ENCODE results near the gene BBX.
"Not testable (repeated sequence)": the region's sequence is repeated elsewhere in the genome, so short reads cannot be mapped to it uniquely, and the experiment has no call there.

BBX gene

DNA sequence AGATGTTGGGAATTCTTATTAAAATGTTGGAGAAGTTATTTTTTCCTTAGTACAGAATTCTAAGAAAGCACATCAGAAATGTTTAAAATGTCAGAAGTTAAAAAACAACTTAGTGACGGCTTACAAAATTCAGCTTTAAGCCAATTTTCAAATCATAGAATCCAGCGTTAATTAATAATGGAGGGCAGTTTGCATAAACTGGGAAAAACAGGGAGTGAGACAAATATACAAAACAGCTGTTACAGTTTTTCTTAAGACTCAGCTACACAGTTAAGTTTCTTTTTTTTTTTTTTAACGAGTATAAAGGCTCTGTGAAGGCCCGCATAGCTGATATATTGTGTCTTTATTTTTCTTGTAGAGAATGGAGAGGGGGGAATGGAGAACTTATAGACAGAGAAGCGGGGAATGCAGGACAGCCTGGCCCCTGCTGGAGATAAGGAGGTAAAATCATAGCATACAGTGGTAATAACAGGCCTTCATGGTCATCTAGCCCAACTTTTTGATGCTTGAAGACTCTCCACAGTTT is 164.4 kb downstream of the BBX start:
- DNase-seq: no peak

DNA sequence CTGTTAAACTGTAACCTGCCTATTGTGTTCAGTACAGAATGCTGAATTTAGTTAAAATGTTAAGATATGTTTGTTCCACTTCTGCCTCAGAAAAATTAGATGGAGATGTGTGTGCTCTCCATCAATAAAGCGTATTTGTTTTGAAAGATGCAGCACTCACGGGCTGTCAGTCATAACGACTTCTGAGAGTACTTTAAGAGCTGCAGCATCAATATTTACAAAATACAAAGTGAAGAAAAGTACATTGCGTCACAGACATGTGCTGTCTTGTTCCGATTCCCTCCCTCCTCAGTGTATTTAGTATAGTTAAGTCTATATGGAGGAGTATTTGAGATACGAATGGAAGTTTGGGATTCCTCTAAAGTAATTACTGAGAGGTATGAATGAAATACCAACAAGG is 166.6 kb downstream of the BBX start:
- DNase-seq: no peak

DNA sequence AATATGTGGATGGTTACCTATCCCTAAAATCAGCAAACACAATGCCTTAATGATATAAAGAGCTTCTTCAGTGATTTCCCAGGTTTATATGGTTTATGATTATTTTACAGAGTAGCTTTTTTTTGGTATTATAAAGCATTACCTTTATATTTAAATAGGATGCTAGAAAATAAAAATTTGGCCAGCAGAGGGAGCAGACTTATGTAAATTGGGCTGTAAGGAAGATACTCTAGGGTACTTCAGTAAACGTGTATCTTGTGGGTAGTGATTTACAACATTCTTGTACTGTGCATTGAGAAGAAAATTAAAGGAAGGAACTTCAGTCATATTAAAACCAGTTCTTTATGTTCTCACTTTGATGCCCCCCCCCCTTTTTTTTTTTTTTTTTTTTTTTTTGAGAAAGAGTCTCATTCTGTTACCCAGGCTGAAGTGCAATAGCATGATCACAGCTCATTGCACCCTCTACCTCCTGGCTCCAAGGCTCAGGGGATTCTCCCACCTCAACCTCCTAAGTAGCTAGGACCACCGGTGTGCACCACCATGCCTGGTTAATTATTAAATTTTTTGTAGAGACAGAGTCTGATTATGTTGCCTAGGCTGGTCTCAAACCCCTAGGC is 167.9 kb downstream of the BBX start:
- DNase-seq: peak; percentile 63

DNA sequence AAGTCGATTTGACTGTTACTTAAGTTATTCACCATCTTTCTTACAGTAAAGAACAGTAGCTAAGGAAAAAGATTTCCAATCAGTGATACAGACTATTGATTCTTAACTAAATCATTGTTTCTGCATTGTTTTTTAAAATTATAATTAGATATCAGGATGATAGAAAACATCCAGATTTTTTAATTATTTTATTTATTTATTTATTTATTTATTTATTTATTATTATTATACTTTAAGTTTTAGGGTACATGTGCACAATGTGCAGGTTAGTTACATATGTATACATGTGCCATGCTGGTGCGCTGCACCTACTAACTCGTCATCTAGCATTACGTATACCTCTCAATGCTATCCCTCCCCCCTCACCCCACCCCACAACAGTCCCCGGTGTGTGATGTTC is 169.2 kb downstream of the BBX start:
- DNase-seq: not testable (repeated sequence)

DNA sequence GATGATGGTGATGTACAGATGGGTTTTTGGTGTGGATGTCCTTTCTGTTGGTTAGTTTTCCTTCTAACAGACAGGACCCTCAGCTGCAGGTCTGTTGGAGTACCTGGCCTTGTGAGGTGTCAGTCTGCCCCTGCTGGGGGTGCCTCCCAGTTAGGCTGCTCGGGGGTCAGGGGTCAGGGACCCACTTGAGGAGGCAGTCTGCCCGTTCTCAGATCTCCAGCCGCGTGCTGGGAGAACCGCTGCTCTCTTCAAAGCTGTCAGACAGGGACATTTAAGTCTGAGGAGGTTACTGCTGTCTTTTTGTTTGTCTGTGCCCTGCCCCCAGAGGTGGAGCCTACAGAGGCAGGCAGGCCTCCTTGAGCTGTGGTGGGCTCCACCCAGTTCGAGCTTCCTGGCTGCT is 174.6 kb downstream of the BBX start:
- DNase-seq: not testable (repeated sequence)

DNA sequence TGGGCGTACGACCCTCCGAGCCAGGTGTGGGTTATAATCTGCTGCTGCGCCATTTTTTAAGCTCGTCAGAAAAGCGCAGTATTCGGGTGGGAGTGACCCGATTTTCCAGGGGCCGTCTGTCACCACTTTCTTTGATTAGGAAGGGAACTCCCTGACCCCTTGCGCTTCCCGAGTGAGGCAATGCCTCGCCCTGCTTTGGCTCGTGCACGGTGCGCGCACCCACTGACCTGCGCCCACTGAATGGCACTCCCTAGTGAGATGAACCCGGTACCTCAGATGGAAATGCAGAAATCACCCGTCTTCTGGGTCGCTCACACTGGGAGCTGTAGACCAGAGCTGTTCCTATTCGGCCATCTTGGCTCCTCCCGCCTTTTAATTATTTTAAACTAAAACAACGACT is 175.1 kb downstream of the BBX start:
- not testable (repeated sequence) for DNase-seq

DNA sequence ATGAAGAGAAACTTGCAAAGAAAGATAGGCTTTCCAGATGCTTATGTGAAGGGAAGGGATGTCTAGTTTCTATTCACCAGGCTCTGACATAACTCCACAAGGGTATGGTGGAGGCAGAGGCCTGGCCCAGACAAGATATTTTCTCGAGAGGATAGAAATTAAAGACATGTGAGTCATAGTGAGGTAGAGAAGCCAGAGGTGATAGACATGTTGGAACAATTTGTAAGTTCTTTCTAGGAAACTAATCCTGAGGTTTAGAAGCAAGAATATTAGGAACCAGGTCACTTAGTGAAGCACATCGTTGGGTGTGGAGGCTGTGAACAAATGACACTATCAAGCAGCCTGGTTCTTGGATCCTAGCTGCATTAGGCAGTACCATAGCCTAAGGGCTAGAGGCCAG is 176.9 kb downstream of the BBX start:
- no peak for DNase-seq

DNA sequence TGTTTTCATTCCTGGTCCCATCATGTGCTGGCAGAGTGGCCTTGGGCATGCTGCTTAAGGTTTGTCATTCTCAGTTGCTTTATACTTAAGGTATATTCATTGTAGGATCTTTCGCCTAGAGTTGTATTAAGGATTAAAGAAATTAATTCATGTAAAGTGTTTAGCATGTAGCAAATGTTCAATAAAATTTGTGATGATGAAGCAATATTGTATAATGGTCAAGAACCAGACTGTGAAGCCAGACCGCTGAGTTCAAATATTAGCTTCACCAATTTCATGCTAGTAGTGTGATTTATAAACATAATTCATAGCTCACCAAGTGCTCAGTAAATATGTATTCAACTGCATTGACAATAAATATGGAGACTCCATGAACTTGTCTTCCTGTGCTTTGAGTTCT is 178.5 kb downstream of the BBX start:
- no peak for DNase-seq

DNA sequence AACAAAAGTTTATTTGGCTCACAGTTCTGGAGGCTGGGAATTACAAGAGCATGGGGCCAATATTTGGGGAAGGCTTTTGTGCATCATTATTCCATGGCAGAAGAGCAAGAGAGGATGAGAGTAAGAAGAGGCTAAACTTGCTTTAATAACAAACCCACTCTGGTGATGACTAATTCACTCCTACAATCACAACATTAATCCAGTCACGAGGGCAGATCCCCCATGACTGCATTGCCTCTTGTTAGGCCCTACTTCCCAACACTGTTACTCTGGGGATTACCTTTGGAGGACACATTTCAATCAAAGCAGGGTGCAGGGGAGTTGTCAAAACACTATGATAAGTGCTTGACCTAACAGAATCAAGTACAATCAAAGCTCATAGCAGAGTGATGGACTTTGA is 181.7 kb downstream of the BBX start:
- peak; percentile 57 for DNase-seq

DNA sequence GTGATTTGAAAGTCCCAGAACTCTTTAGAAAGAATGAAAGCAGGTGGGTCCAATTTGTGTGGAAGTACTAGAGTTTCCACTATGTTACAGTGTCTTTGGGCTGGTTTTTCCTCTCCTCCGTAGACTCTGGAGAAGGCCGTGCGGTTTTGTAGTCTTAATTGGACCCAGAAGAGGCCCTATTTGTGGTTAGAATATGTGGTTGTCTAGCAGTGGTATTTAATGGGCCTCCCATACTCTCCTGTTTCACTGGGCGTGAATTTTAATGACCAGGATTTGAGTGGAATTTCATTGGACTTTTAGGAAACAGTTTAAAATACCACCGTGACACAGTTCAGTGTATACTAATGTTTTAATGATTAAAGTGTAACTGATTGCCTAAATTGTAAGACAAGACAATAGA is 182.3 kb downstream of the BBX start:
- DNase-seq: peak; percentile 71

DNA sequence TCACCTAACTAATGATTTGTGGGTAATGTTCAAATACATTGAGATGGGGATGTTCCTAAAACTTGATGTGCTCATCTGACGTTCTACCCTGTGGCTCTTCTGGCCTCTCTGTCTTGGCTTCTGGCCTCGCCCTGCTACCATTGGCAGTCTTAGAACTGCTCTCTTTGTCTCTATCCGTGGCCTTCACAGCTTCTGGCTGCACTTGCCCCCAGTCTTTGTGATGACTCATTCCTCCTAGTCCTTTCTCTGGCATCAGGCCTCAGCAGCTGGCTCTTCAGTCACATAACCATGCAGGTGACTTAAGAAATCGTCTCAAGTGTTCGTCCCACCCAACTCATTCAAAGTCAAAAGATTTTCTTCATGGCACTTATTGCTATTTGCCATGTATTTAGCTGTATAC is 188.1 kb downstream of the BBX start:
- DNase-seq: peak; percentile 8

DNA sequence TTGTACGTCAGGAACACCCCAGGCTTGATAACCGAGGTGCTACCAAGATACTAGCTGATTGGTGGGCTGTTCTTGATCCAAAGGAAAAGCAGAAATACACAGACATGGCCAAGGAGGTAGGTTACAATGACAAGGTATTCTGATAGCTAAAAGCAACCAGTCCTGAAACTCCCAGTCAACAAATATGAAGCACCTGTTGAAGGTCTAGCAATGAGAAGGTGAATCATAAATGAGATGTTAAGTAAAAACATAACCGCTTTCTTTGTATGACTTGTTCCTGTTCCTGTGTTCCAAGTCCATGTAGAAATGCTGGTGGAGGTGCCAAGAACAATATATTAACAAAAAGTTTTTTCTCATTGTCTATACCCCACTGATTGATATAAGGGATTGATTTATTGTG is 194.0 kb downstream of the BBX start:
- DNase-seq: no peak

DNA sequence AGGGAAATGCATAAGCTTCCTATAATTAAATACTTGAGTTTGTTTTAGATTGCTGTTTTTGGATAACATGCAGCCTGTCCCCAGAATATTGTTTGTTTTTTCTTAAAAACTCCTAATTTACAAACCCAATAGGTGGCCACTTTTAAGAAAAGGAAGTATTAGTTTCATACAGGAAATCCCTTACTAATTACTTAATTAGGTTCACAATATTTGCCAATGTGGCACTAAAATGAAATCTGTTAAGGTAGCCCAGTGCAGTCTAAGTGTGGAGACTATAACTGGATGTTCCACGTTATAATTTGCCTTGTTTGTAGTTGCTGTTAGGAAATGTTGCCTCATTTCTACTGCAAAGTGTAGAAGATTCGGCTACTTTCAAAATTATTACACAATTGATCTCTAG is 195.8 kb downstream of the BBX start:
- DNase-seq: no peak

DNA sequence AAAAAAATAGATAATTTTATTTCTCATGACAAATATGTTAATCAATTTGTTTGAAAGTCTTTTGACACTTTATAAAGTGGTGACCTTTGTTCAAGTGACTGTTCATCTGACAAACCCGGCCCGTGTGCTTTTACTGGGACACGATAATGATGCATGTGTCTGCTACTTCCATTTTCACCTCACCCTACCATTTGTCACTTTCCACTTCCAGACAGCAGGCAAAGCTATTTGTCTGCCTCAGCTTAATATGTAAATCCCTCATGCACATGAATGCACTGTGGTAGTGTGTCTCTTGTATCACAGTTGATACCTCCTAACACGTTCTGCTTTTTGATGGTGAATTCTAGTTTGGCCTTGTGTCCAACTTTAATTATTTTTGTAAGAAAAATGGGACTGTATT is 204.3 kb downstream of the BBX start:
- DNase-seq: no peak

DNA sequence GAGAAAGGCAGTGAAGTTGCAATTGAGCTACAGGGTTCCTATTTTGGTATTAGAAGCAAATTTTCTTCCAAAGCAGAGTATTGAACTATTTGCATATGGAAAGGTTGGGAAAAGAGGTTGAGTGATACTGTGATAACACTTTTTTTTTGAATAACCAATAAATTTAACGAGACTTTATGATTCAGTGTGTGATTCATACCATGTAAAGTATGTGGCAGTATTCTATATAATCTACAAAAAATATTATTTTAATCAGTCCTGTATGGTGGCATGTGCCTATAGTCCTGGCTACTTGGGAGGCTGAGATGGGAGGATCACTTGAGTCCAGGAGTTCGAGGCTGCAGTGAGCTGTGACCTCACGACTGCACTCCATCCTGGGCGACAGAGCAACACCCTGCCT is 206.9 kb downstream of the BBX start:
- no peak for DNase-seq

DNA sequence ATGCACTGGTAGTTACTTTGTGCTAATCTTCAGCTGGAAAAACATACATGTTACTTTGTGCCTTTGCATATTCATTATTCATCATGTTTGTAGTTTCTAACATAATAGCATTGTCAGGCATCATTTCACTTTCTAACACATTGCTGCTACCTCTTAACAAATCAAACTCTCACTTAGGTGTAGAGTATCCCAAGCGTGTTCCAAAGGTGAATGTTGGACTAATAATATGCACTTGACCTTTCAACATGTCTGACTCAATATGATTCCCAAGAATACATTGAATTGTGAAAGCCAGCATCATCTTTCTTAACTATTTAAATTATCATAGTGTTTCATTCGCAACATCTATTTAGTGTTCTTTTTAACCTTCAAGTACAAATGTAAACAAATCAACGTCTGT is 211.6 kb downstream of the BBX start:
- no peak for DNase-seq

DNA sequence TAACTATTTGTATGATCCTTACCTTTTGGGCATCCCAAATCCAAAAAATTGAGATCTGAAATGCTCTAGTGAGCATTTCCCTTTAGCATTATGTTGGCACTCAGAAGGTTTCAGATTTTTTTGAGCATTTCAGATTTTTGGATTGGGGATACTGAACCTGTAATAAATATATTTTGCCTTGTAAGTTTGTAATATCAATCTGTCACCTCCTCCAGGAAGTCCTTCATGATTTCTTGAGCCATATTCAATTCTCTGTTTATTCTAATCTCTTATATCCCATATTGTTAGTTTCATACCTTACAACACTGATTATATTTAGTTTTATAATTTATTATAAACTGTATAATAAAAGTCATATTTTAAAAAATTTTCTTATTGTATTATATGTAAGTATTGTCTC is 215.2 kb downstream of the BBX start:
- DNase-seq: no peak

DNA sequence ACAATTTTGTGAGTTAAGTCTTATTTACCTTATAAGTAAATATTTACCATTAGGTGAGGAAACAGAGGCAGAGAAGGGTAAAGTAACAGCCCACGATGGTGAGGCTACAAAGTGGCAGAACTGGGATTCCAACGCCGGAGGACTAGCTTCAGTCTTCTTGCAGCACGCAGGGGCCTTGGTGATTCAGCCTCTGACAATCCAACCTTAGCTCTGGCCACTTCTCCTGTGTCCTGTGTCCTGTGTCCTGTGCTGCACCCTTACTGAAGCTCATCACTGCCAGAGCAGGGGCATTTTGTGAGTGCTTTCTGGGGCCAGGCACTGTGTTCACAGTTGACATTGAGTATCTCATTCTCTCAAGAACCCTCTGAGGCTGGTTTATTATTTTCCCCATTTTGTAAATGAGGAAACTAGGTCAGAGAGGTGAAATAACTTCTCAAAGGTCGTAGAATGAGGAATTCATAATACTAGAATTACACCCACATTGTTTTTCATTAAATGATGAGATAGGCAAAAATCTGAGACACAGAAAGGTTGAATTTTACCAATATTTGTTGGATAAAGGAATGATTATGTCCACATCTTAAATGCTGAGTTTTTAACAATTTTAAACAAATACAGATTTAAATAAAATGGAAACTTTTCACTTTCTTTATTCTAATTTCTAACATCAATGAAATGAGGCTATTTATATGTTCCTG is 215.9 kb downstream of the BBX start:
- DNase-seq: no peak

DNA sequence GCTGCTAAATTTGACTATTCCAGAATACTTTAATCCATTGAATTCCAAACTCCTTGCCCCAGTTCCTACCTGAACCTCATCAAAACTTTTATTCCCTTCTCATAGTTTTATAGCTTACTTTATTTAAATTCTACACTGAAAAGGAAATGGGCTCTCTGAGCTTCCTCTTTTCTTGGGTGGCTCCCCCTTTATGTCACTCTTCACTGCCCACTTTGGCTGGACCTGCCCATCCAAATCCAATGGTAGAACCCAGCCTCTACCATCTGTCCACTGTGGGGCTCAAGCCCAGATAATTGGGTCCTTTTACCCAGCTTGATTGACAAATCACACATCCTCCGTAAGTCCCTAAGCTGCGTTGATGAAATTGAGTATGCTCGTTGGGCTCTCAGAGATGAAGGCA is 216.5 kb downstream of the BBX start:
- DNase-seq: no peak

DNA sequence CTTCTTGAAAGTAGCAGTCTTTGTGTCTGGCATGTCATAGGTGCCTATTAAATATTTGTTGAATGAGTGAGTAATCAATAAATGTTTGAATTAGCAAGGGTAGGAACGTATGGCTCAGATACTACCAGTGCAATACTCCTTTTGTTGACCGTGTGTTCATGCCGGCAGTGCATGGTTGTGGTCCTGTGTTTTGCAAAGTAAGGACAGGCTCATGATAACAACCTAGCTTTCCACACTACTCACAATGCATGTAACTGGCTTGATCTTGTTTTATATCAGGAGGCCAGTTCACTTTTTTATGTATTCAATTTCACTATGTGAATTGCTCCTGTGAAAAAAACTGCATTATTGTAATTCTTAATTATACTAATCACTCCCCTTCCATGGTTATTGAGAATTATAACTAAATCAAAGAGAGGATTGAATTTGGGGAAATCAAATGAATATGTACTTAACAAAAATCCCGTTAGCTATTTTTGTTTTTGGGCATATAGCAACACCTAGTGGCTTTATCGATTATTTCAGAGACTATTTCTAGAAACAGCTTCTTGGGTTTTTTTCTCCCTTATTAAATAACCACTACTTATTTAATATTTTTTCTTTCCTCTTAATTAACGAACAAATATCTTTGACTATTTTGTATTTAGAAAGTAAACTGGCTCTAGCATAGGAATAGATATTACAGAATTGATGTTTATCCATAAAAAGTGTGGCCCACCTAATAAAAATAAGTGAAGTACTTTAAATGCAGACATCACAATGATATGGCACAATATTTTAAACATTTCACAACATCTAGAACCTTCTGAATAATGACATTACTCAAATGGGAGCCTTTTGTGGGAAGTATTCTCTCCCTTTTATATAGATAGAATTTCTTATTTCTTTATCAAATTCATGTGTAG is 218.5 kb downstream of the BBX start:
- DNase-seq: peak; percentile 42

DNA sequence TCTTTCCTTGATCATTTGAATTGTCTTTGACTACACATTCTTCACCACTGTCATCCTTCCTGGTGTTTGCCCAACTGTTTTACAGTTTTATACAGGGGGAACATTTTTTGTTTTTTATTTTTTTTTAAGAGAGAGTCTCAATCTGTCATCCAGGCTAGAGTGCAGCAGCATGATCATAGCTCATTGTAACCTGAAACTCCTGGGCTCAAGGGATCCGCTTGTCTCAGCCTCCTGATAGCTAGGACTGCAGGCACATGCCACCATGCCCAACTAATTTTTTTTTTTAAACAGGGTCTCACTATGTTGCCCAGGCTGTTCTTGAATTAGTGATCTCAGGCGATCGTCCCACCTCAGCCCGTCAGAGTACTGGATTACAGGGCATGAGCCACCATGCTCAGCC is 222.6 kb downstream of the BBX start:
- no peak for DNase-seq

DNA sequence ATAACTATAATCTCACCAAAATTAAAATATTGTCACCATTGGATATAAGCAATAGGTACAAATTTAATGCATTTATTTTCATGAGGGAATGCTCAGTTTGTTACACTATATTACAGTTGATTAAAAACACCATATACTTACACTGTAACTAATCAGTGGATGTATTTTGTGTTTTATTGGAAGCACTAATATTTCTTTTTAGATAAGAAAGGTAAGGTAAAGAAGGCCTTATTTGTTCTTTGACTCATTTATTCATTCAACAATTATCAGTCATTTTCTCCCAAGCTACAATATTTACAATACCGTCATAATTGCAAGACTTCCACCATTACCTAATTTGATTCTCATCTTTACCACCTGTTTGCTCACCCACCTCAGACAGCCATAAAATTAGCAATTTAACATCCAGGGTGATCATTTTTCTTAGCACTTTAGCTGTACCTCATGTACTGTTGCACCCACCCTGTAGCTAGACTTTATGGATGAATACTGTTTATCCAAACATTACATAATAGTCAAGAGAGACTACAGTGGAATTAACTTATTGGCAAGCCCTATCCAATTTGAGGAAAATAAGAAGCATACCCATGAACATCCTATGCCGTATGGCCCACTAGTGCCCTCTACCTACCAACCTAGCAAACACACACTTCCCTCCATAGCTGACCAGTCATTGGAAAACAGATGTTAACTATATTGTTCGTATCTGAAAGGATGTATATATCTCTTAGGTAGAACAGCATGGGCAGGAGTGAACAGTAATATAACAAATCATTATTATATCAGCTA is 229.6 kb downstream of the BBX start:
- peak; percentile 26 for DNase-seq

DNA sequence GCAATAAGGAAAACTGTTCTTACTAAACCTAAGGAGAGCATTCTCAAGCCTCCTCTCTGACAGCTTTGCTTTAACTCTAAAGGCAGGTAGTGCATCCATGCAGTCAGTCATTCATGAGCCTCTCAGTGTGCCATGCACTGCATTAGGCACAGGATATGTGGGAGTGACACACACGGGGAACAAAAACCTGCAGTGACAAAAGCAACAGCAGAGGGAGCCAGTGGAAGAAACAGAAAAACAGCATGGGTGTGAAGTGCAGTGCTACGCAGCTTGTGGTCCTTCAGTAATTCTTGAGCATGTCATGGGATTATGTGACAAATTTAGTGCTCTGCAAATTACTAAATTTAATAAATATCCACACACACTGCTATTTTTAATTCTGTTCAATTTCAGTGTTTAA is 230.7 kb downstream of the BBX start:
- DNase-seq: peak; percentile 47

All from fibroblast of skin of scalp (primary cell).